ENCODE results near the gene PAX9.
"Not testable (repeated sequence)": the region's sequence is repeated elsewhere in the genome, so short reads cannot be mapped to it uniquely, and the experiment has no call there.

PAX9 gene

DNA sequence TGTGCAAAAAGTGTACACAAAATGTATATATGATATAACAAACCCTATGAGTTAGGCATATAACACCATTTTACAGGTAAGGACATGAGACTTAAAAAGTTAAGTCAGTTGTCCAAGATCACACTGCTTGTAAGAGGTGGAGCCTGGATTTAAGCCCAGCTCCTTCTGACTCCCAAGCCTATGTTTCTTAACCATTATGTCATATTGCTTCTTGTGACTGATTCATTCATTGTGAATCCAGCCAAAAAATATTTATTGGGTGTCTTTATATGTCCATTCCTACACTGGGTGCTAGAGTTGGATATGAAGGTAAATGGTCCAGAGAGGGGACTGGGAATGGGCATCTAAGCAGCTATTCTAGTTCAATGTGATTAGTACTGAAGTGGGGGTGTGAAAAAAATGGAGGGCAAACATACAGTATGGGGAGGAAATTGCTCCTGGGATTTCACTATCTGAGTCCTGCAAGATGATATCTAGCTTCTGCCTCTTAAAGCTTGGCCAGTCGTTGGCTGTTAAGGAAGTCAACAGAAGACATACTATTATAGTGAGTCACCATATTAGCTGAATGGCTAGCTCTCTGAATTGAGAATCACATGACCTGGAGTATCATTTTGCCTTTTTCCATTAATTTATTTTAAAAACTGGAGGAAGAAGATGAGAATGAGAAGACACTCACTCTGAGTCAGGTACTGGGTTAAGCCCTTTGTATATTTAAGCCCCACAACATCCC is 28.8 kb downstream of the PAX9 start:
- peaks cover under 1% of the 10 kb centered on the region; the same call in 1 of the 2 replicates for H3K4me1 ChIP-seq (ENCODE audit: insufficient read depth, low read length)
- ATAC-seq (ENCODE audit: insufficient read depth, low read depth) (no peak), DNase-seq (no peak)
- no peaks in the 10 kb centered on the region for H3K27me3 ChIP-seq (ENCODE audit: insufficient read depth, low read length, poor library complexity)
- no peak overlapping the region for H3K4me2 ChIP-seq (ENCODE audit: insufficient read depth, low read length)
- H3K79me2 ChIP-seq (ENCODE audit: insufficient read depth, low read length): no peaks in the 10 kb centered on the region
- H4K20me1 ChIP-seq (ENCODE audit: insufficient read depth, low read length): no peaks in the 10 kb centered on the region
- no peaks in the 10 kb centered on the region for H3K36me3 ChIP-seq (ENCODE audit: insufficient read depth, low read length)
- TF ChIP-seq EZH2 (IDR thresholded peaks at IDR 0.05; ENCODE audit: borderline replicate concordance, low read depth, low read length, severe bottlenecking): no peak
- TF ChIP-seq, protein P1, sequence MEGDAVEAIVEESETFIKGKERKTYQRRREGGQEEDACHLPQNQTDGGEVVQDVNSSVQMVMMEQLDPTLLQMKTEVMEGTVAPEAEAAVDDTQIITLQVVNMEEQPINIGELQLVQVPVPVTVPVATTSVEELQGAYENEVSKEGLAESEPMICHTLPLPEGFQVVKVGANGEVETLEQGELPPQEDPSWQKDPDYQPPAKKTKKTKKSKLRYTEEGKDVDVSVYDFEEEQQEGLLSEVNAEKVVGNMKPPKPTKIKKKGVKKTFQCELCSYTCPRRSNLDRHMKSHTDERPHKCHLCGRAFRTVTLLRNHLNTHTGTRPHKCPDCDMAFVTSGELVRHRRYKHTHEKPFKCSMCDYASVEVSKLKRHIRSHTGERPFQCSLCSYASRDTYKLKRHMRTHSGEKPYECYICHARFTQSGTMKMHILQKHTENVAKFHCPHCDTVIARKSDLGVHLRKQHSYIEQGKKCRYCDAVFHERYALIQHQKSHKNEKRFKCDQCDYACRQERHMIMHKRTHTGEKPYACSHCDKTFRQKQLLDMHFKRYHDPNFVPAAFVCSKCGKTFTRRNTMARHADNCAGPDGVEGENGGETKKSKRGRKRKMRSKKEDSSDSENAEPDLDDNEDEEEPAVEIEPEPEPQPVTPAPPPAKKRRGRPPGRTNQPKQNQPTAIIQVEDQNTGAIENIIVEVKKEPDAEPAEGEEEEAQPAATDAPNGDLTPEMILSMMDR (IDR thresholded peaks at IDR 0.05; ENCODE audit: borderline replicate concordance, extremely low read depth, low read length, poor library complexity, severe bottlenecking): no peak
- H2AFZ ChIP-seq (ENCODE audit: low read depth, low read length): no peak overlapping the region
- no peak overlapping the region for H3K4me3 ChIP-seq (ENCODE audit: low read depth in 1 of 2, low read length in 2 of 2)
- H3K27ac ChIP-seq (ENCODE audit: low read length): no peak overlapping the region
- H3K9ac ChIP-seq (ENCODE audit: low read depth, low read length): no peak overlapping the region
- H3K9me3 ChIP-seq (ENCODE audit: insufficient read depth, low read length, severe bottlenecking): no peaks in the 10 kb centered on the region

DNA sequence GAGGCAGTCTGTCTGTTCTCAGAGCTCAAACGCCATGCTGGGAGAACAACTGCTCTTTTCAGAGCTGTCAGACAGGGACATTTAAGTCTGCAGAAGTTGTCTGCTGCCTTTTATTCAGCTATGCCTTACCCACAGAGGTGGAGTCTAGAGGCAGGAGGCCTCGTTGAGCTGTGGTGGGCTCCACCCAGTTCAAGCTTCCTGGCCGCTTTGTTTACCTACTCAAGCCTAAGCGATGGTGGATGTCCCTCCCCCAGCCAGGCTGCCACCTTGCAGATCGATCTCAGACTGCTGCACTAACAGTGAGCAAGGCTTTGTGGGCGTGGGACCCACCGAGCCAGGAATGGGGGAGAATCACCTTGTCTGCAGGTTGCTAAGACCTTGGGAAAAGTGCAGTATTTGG is 37.8 kb downstream of the PAX9 start:
- H3K79me2 ChIP-seq (ENCODE audit: insufficient read depth, low read length); H3K36me3 ChIP-seq (ENCODE audit: insufficient read depth, low read length); H3K4me2 ChIP-seq (ENCODE audit: insufficient read depth, low read length); H3K4me1 ChIP-seq (ENCODE audit: insufficient read depth, low read length); H3K27me3 ChIP-seq (ENCODE audit: insufficient read depth, low read length, poor library complexity); DNase-seq; H3K27ac ChIP-seq (ENCODE audit: low read length); H4K20me1 ChIP-seq (ENCODE audit: insufficient read depth, low read length); H3K9ac ChIP-seq (ENCODE audit: low read depth, low read length); H3K9me3 ChIP-seq (ENCODE audit: insufficient read depth, low read length, severe bottlenecking); ATAC-seq (ENCODE audit: insufficient read depth, low read depth); H3K4me3 ChIP-seq (ENCODE audit: low read depth in 1 of 2, low read length in 2 of 2): not testable (repeated sequence)
- peak overlapping the region; percentile 19; the same call in 1 of the 2 replicates for H2AFZ ChIP-seq (ENCODE audit: low read depth, low read length)

DNA sequence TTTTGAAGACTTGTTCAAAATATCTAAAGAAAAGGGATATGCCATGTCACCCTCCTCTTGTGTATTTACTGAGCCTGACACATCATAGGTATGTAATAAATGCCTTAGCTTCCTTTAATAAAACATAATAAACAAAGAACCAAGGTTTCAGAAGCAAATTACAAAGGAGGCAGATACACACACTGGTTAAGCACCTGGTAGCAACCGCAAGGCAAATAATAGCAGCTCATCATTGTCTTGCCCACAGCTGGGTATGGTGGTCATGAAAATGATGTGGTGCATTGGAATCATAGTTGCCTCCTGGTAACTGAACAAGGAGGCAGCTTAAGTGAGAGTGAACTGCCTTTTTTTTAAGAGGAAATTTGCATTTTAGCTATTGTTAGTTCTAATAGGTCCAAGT is 39.0 kb downstream of the PAX9 start:
- ATAC-seq (ENCODE audit: insufficient read depth, low read depth) (0 out of 3 replicates have a peak, but pooled peaks have one; percentile 24), DNase-seq (no peak)
- H4K20me1 ChIP-seq (ENCODE audit: insufficient read depth, low read length): no peaks in the 10 kb centered on the region
- H3K9me3 ChIP-seq (ENCODE audit: insufficient read depth, low read length, severe bottlenecking): no peaks in the 10 kb centered on the region
- H3K36me3 ChIP-seq (ENCODE audit: insufficient read depth, low read length): no peaks in the 10 kb centered on the region
- no peak overlapping the region for H3K9ac ChIP-seq (ENCODE audit: low read depth, low read length)
- no peaks in the 10 kb centered on the region for H3K27me3 ChIP-seq (ENCODE audit: insufficient read depth, low read length, poor library complexity)
- H3K4me2 ChIP-seq (ENCODE audit: insufficient read depth, low read length): no peak overlapping the region
- no peaks in the 10 kb centered on the region for H3K79me2 ChIP-seq (ENCODE audit: insufficient read depth, low read length)
- H3K4me3 ChIP-seq (ENCODE audit: low read depth in 1 of 2, low read length in 2 of 2): no peak overlapping the region
- no peak overlapping the region for H3K27ac ChIP-seq (ENCODE audit: low read length)
- no peak overlapping the region for H2AFZ ChIP-seq (ENCODE audit: low read depth, low read length)
- no peak for TF ChIP-seq EZH2 (IDR thresholded peaks at IDR 0.05; ENCODE audit: borderline replicate concordance, low read depth, low read length, severe bottlenecking)
- TF ChIP-seq, protein P1 (IDR thresholded peaks at IDR 0.05; ENCODE audit: borderline replicate concordance, extremely low read depth, low read length, poor library complexity, severe bottlenecking): no peak
- H3K4me1 ChIP-seq (ENCODE audit: insufficient read depth, low read length): peaks cover 5% of the 10 kb centered on the region

DNA sequence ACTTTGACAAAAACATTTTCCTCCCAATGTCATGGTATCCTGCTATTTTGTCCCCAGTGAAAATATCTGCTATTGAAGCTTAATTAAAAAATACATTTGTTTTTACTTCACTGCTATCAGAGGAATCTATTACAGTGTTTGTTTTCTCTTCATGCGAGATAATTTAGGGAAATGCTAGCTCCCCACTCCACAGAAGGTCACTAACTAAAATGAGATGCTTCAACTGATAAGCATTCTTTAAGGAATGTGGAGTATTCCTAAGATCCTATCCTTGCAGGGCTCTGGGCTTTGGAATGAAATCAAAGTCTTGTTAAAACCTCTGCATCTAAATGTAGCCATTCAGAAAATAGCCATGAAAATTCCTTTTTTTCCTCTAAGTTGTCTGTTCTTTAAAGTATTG is 39.5 kb downstream of the PAX9 start:
- H3K4me1 ChIP-seq (ENCODE audit: insufficient read depth, low read length): peaks cover 5% of the 10 kb centered on the region
- H3K36me3 ChIP-seq (ENCODE audit: insufficient read depth, low read length): no peaks in the 10 kb centered on the region
- no peaks in the 10 kb centered on the region for H4K20me1 ChIP-seq (ENCODE audit: insufficient read depth, low read length)
- DNase-seq: no peak
- H3K4me2 ChIP-seq (ENCODE audit: insufficient read depth, low read length): no peak overlapping the region
- H3K27ac ChIP-seq (ENCODE audit: low read length): no peak overlapping the region
- H3K9ac ChIP-seq (ENCODE audit: low read depth, low read length): no peak overlapping the region
- no peak overlapping the region for H3K4me3 ChIP-seq (ENCODE audit: low read depth in 1 of 2, low read length in 2 of 2)
- no peaks in the 10 kb centered on the region for H3K27me3 ChIP-seq (ENCODE audit: insufficient read depth, low read length, poor library complexity)
- H3K9me3 ChIP-seq (ENCODE audit: insufficient read depth, low read length, severe bottlenecking): no peaks in the 10 kb centered on the region
- ATAC-seq (ENCODE audit: insufficient read depth, low read depth): no peak
- no peak for TF ChIP-seq EZH2 (IDR thresholded peaks at IDR 0.05; ENCODE audit: borderline replicate concordance, low read depth, low read length, severe bottlenecking)
- TF ChIP-seq, protein P1 (IDR thresholded peaks at IDR 0.05; ENCODE audit: borderline replicate concordance, extremely low read depth, low read length, poor library complexity, severe bottlenecking): no peak
- no peaks in the 10 kb centered on the region for H3K79me2 ChIP-seq (ENCODE audit: insufficient read depth, low read length)
- H2AFZ ChIP-seq (ENCODE audit: low read depth, low read length): no peak overlapping the region
